Naive thymus-derived CD4-positive, alpha-beta T cell (primary cell): Measurements from ENCODE around the gene BBS5. TPM values are rescaled to one million over a fixed set of nuclear protein-coding genes. Genes with fewer than 3 reads are reported as not detected.
A peak's percentile ranks its signal among the peaks of the same experiment; 100 is the strongest.

Experiments
- ATAC-seq: fragments of 150-1000 bp; cut with Tn5 transposase; 2 replicates; pipeline ENCODE4 v1.10.0; 2021; ENCODE audit warnings: mild to moderate bottlenecking, moderate library complexity
- CTCF ChIA-PET: fragments of 350-600 bp; sonication (Branson Sonifier 250); formaldehyde crosslinking; loops from one replicate; lab custom pipeline; 2021; ENCODE audit warnings: antibody characterized with exemption; lab: Charles Lee
- POLR2A ChIA-PET: fragments of 350-600 bp; sonication (Branson Sonifier 250); formaldehyde crosslinking; loops from one replicate; lab custom pipeline; 2021; ENCODE audit warnings: antibody characterized with exemption, inconsistent platforms; lab: Charles Lee
- DNase-seq, 9 donors: peaks; one replicate each; pipeline versions ENCODE4 v3.0.0 to v3.0.0-alpha.2; 2020 to 2022; ENCODE audit warnings: mixed read lengths in 1 of 9
- H3K27ac ChIP-seq: one replicate; pipeline ENCODE4 v1.7.0; 2013; ENCODE audit warnings: mild to moderate bottlenecking, low read depth, low read length, moderate library complexity
- H3K27me3 ChIP-seq, 2 donors: one replicate each; pipeline ENCODE4 v1.7.0; 2013; ENCODE audit warnings: low read length in 2 of 2, mild to moderate bottlenecking in 2 of 2, moderate library complexity in 2 of 2; ENCODE audit not compliant: control insufficient read depth in 2 of 2, insufficient read depth in 2 of 2
- H3K36me3 ChIP-seq, 3 experiments: 1 replicate in 2 of 3; 2 replicates in 1 of 3; pipeline ENCODE4 v1.7.0; 2013; ENCODE audit warnings: low read length in 3 of 3, mild to moderate bottlenecking in 3 of 3, moderate library complexity in 1 of 3; ENCODE audit not compliant: insufficient read depth in 3 of 3, control insufficient read depth in 2 of 3
- H3K4me1 ChIP-seq, 2 donors: one replicate each; pipeline ENCODE4 v1.7.0; 2013; ENCODE audit warnings: low read length in 2 of 2, mild to moderate bottlenecking in 2 of 2, moderate library complexity in 1 of 2; ENCODE audit not compliant: control insufficient read depth in 2 of 2, insufficient read depth in 2 of 2
- H3K4me3 ChIP-seq: 2 replicates; pipeline ENCODE4 v1.7.0; 2013; ENCODE audit warnings: mild to moderate bottlenecking, low read length
- H3K9me3 ChIP-seq, 3 experiments: 1 replicate in 2 of 3; 2 replicates in 1 of 3; pipeline ENCODE4 v1.7.0; 2013; ENCODE audit warnings: low read length in 3 of 3; ENCODE audit not compliant: control insufficient read depth in 2 of 3
- H3K27ac Mint-ChIP-seq, 9 donors: one replicate each; pipeline ENCODE4 v1.8.0; 2020 to 2022; ENCODE audit warnings: mixed read lengths in 9 of 9, mild to moderate bottlenecking in 8 of 9, moderate library complexity in 5 of 9, inconsistent platforms in 2 of 9
- H3K27me3 Mint-ChIP-seq, 5 donors: one replicate each; pipeline ENCODE4 v1.8.0; 2021 to 2022; ENCODE audit warnings: mixed read lengths in 5 of 5, mild to moderate bottlenecking in 1 of 5
- H3K36me3 Mint-ChIP-seq, 5 donors: one replicate each; pipeline ENCODE4 v1.8.0; 2020 to 2022; ENCODE audit warnings: mixed read lengths in 5 of 5, mild to moderate bottlenecking in 3 of 5, inconsistent platforms in 1 of 5
- H3K4me1 Mint-ChIP-seq, 7 donors: one replicate each; pipeline ENCODE4 v1.8.0; 2020 to 2022; ENCODE audit warnings: mixed read lengths in 7 of 7, mild to moderate bottlenecking in 3 of 7, inconsistent platforms in 1 of 7
- H3K4me3 Mint-ChIP-seq, 10 donors: one replicate each; pipeline ENCODE4 v1.8.0; 2020 to 2022; ENCODE audit warnings: mild to moderate bottlenecking in 10 of 10, mixed read lengths in 10 of 10, moderate library complexity in 6 of 10, inconsistent platforms in 2 of 10
- H3K9me3 Mint-ChIP-seq, 11 donors: one replicate each; pipeline ENCODE4 v1.8.0; 2020 to 2022; ENCODE audit warnings: mixed read lengths in 11 of 11, mild to moderate bottlenecking in 4 of 11, inconsistent platforms in 1 of 11, moderate library complexity in 1 of 11
- intact Hi-C, 2 donors: fragments of 100-400 bp; cut with micrococcal nuclease; formaldehyde crosslinking; loops; one replicate each; pipeline ENCODE4 v1.15.1; 2023
- polyA plus RNA-seq, 2 donors: library from polyadenylated mRNA; unstranded; fragments of 300-500 nt; fragmentation: Illumina TruSeq; gene quantifications; one replicate each; pipeline ENCODE4 v1.2.3, GENCODE V29; 2021
- total RNA-seq, 6 experiments: library from RNA in 5 of 6; stranded (reverse) in 5 of 6; gene quantifications; 1 replicate in 5 of 6; 2 replicates in 1 of 6; pipeline ENCODE4 v1.2.3 and lab custom pipeline; 2021 to 2026

BBS5 gene
- total and polyA plus RNA-seq, 7 experiments from 2014 or later = 1.3 to 3.8 (median 2.3) TPM

DNA sequence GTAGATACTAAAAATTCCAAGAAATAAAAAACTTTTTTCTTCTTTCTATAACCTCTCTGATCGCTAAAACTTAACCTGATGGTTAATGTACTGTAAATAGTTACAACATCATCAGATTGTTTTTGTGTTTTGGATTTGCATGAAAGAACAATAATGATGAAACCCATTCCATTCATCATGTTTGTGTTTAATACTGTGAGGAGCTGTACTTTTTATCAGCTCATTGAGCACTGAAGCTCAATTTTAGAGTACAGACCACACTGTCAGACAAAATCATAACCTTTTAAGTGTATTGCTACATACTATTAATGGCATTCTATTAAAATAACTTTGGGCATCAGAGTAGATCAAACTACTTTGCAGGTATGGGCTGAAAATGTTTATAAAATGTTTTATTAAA lies 14.8 kb upstream of the BBS5 start:
- Histone ChIP-seq H3K4me3 (no peak overlapping the region), H3K27me3 (no peaks in the 10 kb centered on the region), H3K36me3 (no peaks in the 10 kb centered on the region), H3K9me3 (no peaks in the 10 kb centered on the region), H3K4me1 (no peaks in the 10 kb centered on the region), H3K27ac (no peak overlapping the region)
- no peak for ATAC-seq
- ChIA-PET POLR2A (interaction anchor here (0.6 to 0.7 kb wide), 2 partner anchors 25 to 101 kb away, joined by 4 read pairs; no protein-coding TSS in a partner anchor), CTCF (no interaction called here)
- DNase-seq = no peak
- H3K4me3 Mint-ChIP-seq = no peak overlapping the region
- no peaks in the 10 kb centered on the region for H3K36me3 Mint-ChIP-seq
- H3K27me3 Mint-ChIP-seq = peaks cover 0 to 3% (median 0%) of the 10 kb centered on the region in 5 donors
- H3K9me3 Mint-ChIP-seq = peaks cover 0 to 3% (median 0%) of the 10 kb centered on the region in 11 donors
- intact Hi-C loops = loop anchor here in 1 of 2 donors (5.0 kb wide), 4 partner anchors 98 to 492 kb away; partner anchors contain the start of gene LRP2
- H3K4me1 Mint-ChIP-seq = peaks cover 0 to 3% (median 0%) of the 10 kb centered on the region in 7 donors
- H3K27ac Mint-ChIP-seq = no peak overlapping the region

DNA sequence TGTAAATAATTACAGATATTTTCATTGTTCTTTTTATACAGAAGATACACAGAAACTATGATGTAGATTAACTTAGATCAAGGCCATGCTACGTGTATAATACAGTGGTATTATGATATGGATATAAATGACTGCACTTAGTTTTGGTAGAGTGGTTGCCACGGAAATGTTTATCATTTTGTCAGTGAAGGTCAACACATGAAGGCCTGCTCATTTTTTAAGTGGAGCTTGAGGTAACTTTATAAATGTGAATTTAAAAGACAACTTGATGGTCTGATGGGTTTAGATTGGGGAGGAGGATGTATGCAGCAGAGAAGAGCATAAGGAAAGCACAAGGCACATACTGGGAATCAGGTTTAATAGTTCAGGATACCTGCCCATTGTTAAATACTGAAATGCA lies 14.4 kb upstream of the BBS5 start:
- Mint-ChIP-seq H3K4me3 (peak overlapping the region in 2 of 10 donors; percentile 36 to 69), H3K27ac (peak overlapping the region in 5 of 9 donors; percentile 0 to 91 (median 31)), H3K4me1 (peaks cover 0 to 3% (median 0%) of the 10 kb centered on the region in 7 donors), H3K36me3 (no peaks in the 10 kb centered on the region), H3K27me3 (peaks cover 0 to 3% (median 0%) of the 10 kb centered on the region in 5 donors), H3K9me3 (peaks cover 0 to 3% (median 0%) of the 10 kb centered on the region in 11 donors)
- H3K36me3 ChIP-seq = no peaks in the 10 kb centered on the region
- H3K9me3 ChIP-seq = no peaks in the 10 kb centered on the region
- no peaks in the 10 kb centered on the region for H3K4me1 ChIP-seq
- ChIA-PET POLR2A (interaction anchor here (0.6 kb wide), 1 partner anchor 100 kb away, joined by 4 read pairs; no protein-coding TSS in a partner anchor), CTCF (no interaction called here)
- no peaks in the 10 kb centered on the region for H3K27me3 ChIP-seq
- ATAC-seq = no peak
- DNase-seq = peak in 2 of 9 donors; percentile 18 to 21
- H3K27ac ChIP-seq = no peak overlapping the region
- intact Hi-C loops = loop anchor here in 1 of 2 donors (5.0 kb wide), 4 partner anchors 97 to 493 kb away; partner anchors contain the start of gene LRP2
- H3K4me3 ChIP-seq = no peak overlapping the region

DNA sequence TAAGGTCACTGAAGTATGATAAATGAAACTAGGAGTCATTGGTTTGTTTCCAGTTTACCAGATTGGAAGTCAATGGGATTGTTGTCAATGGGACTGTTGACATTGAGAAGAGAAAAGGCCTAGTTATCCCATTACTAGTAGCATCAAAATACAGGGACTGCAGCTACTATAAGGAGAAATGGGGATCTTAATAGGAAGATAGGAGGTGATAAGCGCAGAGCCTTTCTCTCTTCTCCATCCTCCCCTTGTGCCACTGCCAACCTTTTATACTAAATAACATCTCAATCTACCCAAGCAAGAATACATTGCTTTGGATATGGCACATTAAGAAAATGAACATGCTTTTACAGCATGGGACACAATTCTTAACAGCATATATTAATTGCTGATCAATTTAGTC lies 10.5 kb upstream of the BBS5 start:
- intact Hi-C loops = no loop called here
- no peaks in the 10 kb centered on the region for H3K9me3 ChIP-seq
- peak overlapping the region in 1 of 9 donors; percentile 81 for H3K27ac Mint-ChIP-seq
- CTCF ChIA-PET = interaction anchor here (1.2 kb wide), 1 partner anchor 10 kb away, joined by 4 read pairs; no protein-coding TSS in a partner anchor
- ATAC-seq = no peak
- H3K36me3 ChIP-seq = no peaks in the 10 kb centered on the region
- no peaks in the 10 kb centered on the region for H3K36me3 Mint-ChIP-seq
- DNase-seq = peak in 2 of 9 donors; percentile 16 to 24
- no peaks in the 10 kb centered on the region for H3K4me1 ChIP-seq
- POLR2A ChIA-PET = interaction anchor here (1.3 to 2.0 kb wide), 2 partner anchors 10 to 93 kb away, joined by 4 to 8 read pairs; partner anchors contain the start of gene BBS5
- no peaks in the 10 kb centered on the region for H3K27me3 ChIP-seq
- H3K27me3 Mint-ChIP-seq = peaks cover 0 to 7% (median 0%) of the 10 kb centered on the region in 5 donors
- H3K9me3 Mint-ChIP-seq = peaks cover 0 to 3% (median 0%) of the 10 kb centered on the region in 11 donors
- no peak overlapping the region for H3K4me3 Mint-ChIP-seq
- H3K27ac ChIP-seq = no peak overlapping the region
- no peak overlapping the region for H3K4me3 ChIP-seq
- H3K4me1 Mint-ChIP-seq = peaks cover 0 to 3% (median 0%) of the 10 kb centered on the region in 7 donors

DNA sequence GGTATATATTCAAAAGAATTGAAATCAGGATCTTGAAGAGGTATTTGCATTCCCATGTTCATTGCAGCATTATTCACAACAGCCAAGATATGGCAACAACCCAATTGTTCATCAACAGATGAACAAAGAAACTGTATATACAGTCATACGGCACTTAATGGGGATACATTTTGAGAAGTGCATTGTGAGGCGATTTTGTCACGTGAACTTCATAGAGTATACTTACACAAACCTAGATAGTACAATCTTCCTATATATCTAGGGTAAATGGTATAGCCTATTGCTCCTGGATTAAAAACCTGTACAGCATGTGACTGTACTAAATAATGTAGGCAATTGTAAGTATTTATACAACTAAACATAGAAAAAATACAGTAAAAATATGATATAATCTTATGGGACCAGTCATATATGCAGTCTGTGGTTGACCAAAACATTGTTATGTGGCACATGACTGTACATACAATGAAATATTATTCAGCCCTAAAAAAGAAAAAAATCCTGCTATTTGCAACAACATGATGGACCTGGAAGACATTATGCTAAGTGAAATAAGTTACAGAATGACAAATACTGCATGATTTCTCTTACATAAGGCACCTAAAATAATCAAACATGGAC lies 9.2 kb upstream of the BBS5 start:
- ChIA-PET POLR2A (interaction anchor here (0.7 to 2.0 kb wide), 3 partner anchors 9 to 91 kb away, joined by 3 to 8 read pairs (median 4); partner anchors contain the start of gene BBS5), CTCF (no interaction called here)
- Histone ChIP-seq H3K36me3 (no peaks in the 10 kb centered on the region), H3K4me3 (no peak overlapping the region), H3K27ac (no peak overlapping the region), H3K9me3 (no peaks in the 10 kb centered on the region), H3K27me3 (no peaks in the 10 kb centered on the region), H3K4me1 (no peaks in the 10 kb centered on the region)
- peak in 1 of 9 donors; percentile 16 for DNase-seq
- Mint-ChIP-seq H3K4me3 (no peak overlapping the region), H3K4me1 (peaks cover 0 to under 1% (median 0%) of the 10 kb centered on the region in 7 donors), H3K9me3 (peaks cover 0 to under 1% (median 0%) of the 10 kb centered on the region in 11 donors), H3K36me3 (no peaks in the 10 kb centered on the region), H3K27ac (no peak overlapping the region), H3K27me3 (peaks cover 0 to 5% (median 0%) of the 10 kb centered on the region in 5 donors)
- peak; percentile 20 for ATAC-seq
- intact Hi-C loops = loop anchor here in 1 of 2 donors (10.0 kb wide), 1 partner anchor 1455 kb away; the partner anchor contains the start of gene GORASP2

DNA sequence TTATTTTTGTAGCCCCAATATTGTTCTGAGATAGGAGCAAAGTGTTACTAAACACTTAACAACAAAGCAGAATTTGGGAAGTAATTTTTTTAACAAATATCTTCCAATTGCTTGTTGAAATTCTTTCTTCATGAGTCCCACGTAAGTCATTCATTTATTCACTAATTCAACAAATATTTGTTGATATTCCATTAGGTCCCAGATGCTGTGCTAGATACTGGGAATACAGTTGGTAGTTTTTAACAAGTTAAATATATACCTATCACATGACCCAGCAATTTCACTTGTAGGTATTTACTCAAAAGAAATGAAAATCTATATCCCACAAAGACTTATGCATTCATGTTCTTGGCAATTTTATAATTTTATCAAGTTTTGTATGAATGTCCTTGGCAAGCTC lies 7.0 kb upstream of the BBS5 start:
- no peaks in the 10 kb centered on the region for H3K36me3 Mint-ChIP-seq
- H3K4me1 Mint-ChIP-seq = no peaks in the 10 kb centered on the region
- no peak overlapping the region for H3K27ac Mint-ChIP-seq
- no peaks in the 10 kb centered on the region for H3K4me1 ChIP-seq
- no peak overlapping the region for H3K27ac ChIP-seq
- H3K27me3 Mint-ChIP-seq = peaks cover 0 to 4% (median 0%) of the 10 kb centered on the region in 5 donors
- CTCF ChIA-PET = no interaction called here
- intact Hi-C loops = loop anchor here in 1 of 2 donors (10.0 kb wide), 1 partner anchor 1453 kb away; the partner anchor contains the start of gene GORASP2
- ATAC-seq (no peak), DNase-seq (no peak)
- no peak overlapping the region for H3K4me3 ChIP-seq
- no peaks in the 10 kb centered on the region for H3K36me3 ChIP-seq
- no peaks in the 10 kb centered on the region for H3K9me3 Mint-ChIP-seq
- H3K9me3 ChIP-seq = no peaks in the 10 kb centered on the region
- H3K4me3 Mint-ChIP-seq = no peak overlapping the region
- H3K27me3 ChIP-seq = no peaks in the 10 kb centered on the region
- POLR2A ChIA-PET = interaction anchor here (0.8 to 1.3 kb wide), 3 partner anchors 8 to 112 kb away, joined by 3 read pairs; no protein-coding TSS in a partner anchor

DNA sequence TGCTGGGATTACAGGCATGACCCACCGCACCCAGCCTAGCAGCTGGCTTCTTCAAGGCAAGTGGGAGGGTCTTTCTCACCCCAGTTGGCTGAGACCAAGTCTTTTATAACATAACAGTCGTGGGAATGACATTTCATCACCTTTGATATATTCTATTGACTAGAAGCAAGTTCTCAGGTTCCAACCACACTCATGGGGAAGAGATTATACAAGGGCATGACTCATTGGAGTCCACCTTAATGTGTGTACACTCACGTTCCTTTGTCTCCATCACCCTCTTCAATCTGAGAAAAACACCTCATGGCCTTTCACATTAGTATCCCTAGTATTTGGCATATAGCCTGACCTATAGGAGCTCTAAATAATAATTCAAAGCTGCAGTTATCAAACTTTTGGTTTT lies 2.8 kb upstream of the BBS5 start:
- CTCF ChIA-PET = interaction anchor here (0.6 kb wide), 1 partner anchor 52 kb away, joined by 3 read pairs; no protein-coding TSS in a partner anchor
- H3K4me3 ChIP-seq = no peak overlapping the region
- Mint-ChIP-seq H3K36me3 (no peaks in the 10 kb centered on the region), H3K4me3 (no peak overlapping the region), H3K27ac (no peak overlapping the region), H3K9me3 (no peaks in the 10 kb centered on the region), H3K4me1 (peaks cover 12 to 26% (median 16%) of the 10 kb centered on the region in 7 donors), H3K27me3 (peaks cover 0 to 3% (median 0%) of the 10 kb centered on the region in 5 donors)
- no peaks in the 10 kb centered on the region for H3K27me3 ChIP-seq
- ATAC-seq (no peak), DNase-seq (no peak)
- POLR2A ChIA-PET = interaction anchor here (1.2 kb wide), 1 partner anchor 11 kb away, joined by 4 read pairs; no protein-coding TSS in a partner anchor
- H3K36me3 ChIP-seq = peaks cover 0 to 4% (median 0%) of the 10 kb centered on the region in 3 experiments
- peaks cover 0 to 3% of the 10 kb centered on the region in 2 donors for H3K4me1 ChIP-seq
- intact Hi-C loops = loop anchor here (5.0 to 10.0 kb wide), 4 partner anchors 51 to 1448 kb away; partner anchors contain the start of genes CFAP210 (in 1 of the 2), GORASP2 (in 1 of the 2), LRP2 (in 1 of the 2) and PHOSPHO2 (in 1 of the 2)
- no peaks in the 10 kb centered on the region for H3K9me3 ChIP-seq
- H3K27ac ChIP-seq = no peak overlapping the region
